ENCODE measurements around the gene MID2.
"Not testable (repeated sequence)": the region's sequence is repeated elsewhere in the genome, so short reads cannot be mapped to it uniquely, and the experiment has no call there.

MID2 gene

GRCh38 chrX:107955337-107955736 is 129.7 kb downstream of the MID2 start:
- not testable (repeated sequence) for DNase-seq

DNA sequence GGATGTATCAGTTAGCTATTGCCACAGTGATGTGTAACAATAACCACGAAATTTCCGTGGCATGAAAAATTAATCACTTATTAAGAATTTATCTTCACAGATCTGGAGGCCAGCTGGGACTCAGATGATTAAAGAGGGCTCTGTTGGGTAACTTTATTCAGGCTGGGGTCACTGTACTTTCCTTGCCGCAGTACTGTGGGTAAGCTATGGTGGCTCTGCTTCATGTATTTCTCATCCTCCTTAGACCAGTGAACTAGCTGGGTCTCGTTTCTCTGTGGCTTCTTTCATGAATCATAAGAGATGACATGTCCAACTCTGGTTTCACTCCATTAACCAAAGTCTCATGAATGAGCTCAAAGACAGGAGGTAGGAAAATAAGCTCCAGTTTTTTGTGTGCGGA is 143.0 kb downstream of the MID2 start:
- no peak for DNase-seq

- DNase-seq = no peak
Observed at GRCh38 chrX:107970073-107970472, 144.4 kb downstream of the MID2 start.

DNA sequence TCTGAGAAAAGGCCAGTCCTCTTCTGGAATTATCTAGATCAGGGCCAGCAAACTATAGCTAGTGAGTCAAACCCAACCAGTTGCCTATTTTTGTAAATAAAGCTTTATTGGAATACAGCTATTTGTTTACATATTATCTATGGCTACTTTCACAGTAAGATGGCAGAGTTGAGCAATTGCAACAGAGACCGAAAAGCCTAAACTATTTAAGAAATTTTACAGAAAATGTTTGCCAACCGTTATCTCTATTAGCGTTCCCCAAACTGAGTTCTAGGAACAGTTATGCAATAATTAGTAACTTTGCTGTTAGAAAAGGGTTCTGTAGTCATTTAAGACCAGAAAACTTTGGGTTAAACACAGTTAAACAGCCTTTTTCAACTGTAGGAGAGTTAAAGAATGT is 146.0 kb downstream of the MID2 start:
- DNase-seq = no peak

All from NCI-H524 (cell line).